Measurements from ENCODE around the gene TMEM235.
"Not testable (repeated sequence)": the region's sequence is repeated elsewhere in the genome, so short reads cannot be mapped to it uniquely, and the experiment has no call there.

The TMEM235 gene

DNA sequence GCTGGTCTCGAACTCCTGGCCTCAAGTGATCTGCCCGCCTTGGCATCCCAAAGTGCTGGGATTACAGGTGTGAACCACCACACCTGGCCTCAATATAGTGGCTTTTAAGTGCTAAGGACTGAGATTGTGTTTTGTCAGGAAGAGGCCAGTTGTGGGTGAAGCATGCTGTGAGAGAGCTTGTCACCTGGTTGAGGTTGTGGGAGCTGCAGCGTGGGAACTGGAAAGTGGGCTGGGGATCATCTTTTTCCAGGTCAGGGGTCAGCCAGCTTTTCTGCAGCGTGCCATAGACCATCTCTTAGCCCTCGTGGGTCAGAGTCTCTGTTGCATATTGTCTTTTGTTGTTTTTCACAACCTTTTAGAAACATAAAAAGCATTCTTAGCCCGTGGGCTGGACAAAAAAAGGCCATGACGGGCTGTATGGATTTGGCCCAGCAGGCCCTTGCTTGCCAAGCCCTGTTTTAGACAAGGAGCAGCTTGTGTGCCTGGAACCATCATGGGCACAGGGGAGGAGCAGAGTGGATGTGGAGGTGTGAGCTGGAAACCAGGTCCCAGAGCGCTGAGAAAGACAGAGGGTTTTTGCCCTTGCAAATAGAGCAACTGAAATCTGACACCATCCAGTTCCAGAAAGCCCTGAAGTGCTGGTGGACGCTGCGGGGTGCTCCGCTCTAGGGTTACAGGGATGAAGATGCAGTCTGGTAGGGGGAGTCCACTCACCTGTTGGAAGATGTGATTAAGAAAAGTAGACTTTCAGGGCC lies 11.9 kb upstream of the TMEM235 start:
- no peak for DNase-seq

DNA sequence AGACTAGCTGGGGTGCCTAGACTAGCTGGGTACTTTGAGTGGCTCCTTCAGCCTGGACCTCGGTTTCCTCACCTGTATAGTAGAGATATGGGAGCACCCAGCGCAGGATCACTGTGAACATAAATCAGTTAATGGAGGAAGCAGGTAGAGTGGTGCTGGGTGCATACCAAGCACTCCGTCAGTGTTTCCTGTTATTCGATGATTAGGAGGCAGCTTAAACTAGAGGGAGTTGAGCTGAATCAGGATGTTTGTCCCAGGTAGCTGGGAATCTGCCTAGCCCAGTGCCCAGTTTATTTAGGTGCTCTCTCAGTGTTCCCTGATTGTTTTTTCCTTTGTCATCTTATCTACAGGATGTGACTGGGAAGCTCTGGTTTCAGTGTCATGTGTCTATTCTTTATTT lies 8.4 kb upstream of the TMEM235 start:
- no peak for DNase-seq

DNA sequence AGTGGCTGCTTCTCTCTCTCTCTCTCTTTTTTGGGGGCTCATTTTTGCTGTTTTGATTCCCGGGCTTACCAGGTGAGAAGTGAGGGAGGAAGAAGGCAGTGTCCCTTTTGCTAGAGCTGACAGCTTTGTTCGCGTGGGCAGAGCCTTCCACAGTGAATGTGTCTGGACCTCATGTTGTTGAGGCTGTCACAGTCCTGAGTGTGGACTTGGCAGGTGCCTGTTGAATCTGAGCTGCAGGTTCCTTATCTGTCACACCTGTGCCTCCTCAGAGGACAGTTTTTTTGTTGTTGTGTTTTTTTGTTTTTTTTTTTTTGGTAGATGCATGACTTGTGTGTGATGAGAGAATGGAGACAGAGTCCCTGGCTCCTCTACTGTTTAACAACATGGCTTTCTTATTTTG lies 7.7 kb upstream of the TMEM235 start:
- DNase-seq = no peak

DNA sequence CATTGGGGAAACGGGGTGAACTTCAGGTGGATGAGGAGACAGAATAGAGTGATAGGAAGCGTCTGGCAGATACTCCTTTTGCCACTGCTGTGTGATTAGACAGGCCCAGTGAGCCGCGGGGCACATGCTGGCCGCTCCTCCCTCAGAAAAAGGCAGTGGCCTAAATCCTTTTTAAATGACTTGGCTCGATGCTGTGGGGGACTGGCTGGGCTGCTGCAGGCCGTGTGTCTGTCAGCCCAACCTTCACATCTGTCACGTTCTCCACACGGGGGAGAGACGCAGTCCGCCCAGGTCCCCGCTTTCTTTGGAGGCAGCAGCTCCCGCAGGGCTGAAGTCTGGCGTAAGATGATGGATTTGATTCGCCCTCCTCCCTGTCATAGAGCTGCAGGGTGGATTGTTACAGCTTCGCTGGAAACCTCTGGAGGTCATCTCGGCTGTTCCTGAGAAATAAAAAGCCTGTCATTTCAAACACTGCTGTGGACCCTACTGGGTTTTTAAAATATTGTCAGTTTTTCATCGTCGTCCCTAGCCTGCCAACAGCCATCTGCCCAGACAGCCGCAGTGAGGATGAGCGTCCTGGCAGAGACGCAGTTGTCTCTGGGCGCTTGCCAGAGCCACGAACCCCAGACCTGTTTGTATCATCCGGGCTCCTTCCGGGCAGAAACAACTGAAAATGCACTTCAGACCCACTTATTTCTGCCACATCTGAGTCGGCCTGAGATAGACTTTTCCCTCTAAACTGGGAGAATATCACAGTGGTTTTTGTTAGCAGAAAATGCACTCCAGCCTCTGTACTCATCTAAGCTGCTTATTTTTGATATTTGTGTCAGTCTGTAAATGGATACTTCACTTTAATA lies 7.0 kb upstream of the TMEM235 start:
- no peak for DNase-seq

DNA sequence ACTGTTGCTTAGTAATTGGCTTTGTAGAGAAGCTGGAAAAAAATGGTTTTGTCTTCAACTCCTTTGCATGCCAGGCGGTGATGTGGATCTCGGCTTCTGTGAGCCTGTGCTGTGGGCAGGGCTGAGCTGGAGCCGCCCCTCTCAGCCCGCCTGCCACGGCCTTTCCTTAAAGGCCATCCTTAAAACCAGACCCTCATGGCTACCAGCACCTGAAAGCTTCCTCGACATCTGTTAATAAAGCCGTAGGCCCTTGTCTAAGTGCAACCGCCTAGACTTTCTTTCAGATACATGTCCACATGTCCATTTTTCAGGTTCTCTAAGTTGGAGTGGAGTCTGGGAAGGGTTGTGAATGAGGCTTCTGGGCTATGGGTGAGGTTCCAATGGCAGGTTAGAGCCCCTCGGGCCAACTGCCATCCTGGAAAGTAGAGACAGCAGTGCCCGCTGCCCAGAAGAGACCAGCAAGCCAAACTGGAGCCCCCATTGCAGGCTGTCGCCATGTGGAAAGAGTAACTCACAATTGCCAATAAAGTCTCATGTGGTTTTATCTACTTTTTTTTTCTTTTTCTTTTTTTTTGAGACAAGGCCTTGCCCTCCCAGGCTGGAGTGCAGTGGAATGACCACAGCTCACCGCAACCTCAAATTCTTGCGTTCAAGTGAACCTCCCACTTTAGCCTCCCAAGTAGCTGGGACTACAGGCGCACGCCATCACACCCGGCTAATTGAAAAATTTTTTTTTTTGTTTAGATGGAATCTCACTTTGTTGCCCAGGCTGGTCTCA lies 6.2 kb upstream of the TMEM235 start:
- DNase-seq = no peak

DNA sequence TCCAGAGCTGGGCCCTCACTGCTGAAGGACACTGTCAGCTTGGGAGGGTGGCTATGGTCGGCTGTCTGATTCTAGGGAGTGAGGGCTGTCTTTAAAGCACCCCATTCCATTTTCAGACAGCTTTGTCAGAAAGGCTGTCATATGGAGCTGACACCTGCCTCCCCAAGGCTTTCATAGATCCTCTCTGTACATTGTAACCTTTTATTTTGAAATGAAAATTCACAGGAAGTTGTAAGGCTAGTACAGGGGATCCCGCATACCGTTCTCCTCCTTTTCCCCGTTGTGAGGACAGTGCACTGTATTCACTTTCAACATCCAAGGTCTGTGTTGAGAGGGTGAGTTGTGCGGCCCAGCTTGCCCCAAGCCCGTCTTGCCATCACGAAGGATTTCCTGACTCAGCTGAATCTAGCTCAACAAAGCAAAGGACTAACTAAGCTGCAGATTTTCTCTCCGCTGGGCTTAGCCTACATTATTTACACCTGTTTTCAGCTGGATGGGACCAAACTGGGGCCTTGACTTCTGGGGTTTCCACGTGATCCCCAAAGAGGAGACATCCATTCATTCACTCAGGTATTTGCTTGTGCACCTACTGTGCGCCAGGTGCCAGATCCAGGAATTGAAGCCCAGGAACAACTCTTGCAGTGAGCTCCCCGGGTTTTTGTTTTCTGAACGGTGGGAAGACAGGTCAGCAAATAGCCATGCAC lies 5.2 kb upstream of the TMEM235 start:
- DNase-seq = no peak

DNA sequence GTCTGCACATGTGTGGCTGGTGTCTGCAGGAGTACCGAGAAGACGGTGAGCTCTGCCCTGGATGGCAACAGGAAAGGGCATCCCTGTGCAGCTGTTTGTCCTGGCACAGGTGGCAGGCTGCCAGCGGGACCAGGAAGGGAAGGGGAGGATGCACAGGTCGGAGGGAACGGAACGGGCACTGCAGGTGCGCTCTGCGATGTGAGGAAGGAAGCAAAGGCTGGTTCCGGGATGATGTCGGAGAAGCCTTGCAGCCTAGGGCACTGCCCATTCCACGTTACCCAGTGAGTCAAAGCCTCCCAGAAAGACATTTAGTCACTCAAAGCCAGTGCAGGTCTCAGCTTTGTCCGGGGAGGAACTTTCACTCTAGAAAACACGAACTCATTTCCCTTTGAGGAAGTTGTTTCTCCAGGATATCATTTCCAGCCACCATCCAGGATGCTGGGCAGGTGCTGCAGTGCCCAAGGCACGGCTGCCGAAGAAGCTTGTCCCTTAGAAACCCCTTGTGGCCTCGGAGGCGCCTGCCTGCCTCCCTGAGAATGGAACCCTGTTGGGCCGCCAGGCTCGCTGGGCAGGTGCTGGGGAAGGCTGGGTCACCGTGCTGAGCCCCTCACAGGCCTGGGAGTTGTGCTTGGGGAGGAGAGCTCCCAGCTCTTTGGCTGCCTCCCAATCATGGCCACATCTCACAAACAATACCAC lies 4.5 kb upstream of the TMEM235 start:
- DNase-seq = no peak

DNA sequence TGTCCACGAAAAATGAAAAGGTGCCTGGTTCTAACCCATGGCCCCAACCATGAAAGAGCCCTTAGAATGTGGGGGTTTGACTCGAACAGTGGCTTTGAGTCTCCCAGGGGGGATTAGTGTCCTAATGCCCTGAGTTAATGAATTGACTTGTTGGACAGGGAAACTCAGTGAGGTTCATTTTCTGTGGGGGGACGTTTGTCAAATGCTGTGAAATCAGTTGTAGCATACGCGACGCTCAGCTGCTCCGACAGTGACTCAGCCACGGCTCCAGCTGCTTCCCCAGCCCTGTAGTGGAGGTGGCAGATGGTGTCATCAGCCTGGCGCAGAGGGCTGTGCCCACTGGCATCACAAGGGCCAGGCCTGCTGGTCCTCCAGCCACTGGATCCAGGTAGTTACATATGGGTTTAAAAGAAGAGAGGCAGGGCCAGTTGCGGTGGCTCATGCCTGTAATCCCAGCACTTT lies 3.9 kb upstream of the TMEM235 start:
- no peak for DNase-seq

DNA sequence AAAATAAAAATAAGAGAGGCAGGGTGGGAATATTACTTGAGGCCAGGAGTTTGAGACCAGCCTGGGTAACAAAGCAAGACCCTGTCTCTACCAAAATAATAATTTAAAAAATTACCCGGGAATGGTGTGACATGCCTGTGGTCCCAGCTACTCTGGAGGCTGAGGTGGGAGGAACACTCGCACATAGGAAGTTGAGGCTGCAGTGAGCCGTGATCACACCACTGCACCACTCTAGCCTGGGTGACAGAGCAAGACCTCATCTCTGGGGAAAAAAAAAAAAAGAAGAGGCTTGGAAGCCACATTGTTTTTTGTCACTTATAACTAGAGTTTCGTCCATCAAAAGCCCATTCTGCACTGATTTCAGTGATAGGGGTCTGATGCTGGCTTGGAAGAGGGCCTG lies 3.3 kb upstream of the TMEM235 start:
- DNase-seq = no peak

DNA sequence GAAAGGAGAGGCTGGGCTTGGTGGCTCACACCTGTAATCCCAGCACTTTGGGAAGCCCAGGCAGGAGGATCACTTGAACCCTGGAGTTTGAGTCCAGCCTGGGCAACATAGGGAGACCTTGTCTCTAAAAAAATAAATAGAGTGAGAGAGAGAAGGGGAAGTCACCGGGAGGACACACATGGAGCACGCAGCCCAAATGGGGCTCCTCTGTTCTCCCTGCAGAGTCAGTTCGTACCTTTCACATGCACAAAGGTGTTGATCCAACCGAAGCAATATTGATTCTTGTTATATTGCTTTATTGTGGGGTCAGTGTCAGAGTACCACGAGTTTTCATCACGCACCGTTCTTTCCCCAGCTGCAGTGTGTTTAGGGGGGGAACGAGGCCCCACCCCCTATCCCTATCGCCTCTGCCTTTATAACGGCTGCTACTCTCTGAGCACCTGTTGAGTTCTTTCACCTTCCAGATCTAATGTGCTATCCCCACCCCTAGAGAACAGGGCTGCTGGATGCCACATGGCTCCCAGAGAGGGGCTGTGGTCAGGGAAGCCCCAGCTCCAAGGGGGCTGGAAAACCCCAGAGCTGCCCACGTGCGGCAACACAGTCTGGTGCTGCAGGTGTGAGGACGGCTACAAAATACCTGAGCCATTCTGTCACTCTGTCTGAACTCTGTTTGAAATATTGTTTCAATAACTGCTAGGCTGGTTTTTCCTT lies 1.0 kb upstream of the TMEM235 start:
- DNase-seq = no peak

DNA sequence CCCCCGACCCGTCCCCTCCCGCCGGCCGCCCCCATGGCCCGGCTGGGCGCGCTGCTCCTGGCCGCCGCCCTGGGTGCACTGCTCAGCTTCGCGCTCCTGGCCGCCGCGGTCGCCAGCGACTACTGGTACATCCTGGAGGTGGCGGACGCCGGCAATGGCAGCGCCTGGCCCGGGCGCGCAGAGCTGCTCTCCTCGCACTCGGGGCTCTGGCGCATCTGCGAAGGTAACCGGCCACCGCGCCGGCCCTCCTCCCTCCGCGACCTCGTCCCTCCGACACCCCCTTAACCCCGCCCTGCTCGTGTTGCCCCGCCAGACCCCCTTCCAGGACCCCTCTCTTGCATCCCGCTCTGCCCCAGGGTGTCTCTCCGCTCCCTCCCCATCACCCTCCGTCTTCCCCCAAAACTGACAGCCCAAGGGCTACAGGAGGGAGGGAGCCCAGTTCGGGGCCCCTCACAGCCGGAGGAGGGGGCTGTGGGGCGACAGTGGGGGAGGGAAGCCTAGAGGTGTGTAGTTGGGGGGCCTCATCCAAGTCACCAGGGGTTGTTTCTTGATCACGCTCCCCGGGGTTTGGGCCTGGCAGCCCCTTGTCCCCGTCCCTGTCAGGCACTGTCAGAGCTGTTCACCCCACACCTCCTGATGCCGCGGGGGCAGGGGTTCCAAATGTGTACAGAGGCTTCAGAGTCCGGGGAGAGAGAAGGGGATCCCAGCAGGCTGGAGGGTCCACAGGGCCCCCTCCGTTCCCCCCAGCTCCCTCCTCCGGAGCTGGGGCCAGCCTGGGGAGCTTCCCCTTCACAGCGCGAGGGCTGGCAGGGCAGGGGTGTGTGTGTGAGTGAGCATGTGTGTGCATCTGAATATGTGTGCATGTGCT lies 794 bp downstream of the TMEM235 start:
- no peak for DNase-seq

DNA sequence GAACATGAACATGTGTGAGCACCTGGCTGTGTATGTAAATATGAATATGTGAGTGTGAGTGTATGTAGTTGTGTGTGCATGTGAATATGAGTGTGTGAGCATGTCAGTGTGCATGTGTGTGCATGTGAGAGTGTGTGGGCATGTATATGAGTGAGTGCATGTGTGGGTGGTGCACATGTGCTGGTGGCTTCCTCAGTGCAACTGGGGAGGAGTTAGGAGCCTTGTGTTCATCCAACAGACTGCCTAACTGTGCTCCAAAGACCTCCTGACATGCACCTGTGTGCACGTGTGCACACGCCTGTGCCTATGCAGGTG lies 1.4 kb downstream of the TMEM235 start:
- DNase-seq = no peak

DNA sequence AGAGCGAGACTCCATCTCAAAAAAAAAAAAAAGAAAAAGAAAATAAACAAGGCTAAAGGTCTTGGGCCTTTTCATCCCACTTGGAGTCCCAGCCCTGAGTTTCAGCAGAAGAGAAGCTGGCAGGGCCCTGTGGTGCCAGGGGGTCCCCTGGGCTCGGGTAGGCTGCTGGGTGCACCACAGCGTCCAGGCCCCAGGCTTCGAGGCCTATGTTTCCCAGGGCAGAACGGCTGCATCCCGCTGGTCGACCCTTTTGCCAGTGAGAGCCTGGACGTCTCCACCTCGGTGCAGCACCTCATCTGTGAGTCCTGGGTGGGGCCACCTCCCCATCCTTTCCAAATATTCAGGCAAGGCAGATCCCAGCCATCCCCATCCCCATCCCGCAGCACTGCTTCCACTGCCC lies 2.2 kb downstream of the TMEM235 start:
- no peak for DNase-seq

DNA sequence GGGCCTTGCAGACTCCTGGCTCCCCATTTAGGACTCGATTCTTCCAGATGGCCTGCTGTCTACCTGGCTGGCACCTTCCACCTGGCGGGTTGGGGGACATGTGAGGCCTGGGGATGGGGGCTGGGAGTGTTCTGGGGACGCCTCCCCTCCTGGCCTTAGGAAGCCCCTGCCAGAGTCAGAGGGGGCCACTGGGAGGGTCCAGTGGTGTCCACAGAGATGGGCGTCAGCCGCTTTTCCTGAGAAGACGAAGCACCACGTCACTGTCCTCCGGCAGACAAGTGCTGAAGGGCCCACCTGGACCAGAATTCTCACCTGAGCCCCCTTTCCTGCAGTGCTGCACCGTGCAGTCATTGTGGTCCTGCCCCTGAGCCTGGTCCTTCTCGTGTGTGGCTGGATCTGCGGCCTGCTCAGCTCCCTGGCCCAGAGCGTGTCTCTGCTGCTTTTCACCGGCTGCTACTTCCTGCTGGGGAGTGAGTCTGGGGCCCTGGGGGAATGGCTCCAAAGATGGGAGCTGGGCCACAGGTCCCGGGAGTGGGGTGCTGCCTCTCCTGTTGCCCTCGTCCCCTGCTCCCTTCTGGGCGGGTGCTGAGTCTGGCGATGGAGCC lies 2.9 kb downstream of the TMEM235 start:
- DNase-seq = no peak

DNA sequence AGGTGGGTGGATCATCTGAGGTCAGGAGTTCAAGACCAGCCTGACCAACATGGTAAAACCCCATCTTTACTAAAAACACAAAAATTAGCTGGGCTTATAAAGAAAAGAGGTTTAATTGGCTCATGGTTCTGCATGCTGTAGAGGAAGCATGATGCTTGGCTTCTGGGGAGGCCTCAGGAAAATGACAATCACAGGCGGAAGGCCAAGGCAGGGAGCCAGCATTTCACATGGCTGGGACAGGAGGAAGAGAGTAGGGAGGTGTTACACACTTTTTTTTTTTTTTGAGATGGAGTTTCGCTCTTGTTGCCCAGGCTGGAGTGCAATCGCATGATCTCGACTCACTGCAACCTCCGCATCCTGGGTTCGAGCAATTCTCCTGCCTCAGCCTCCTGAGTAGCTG lies 3.6 kb downstream of the TMEM235 start:
- not testable (repeated sequence) for DNase-seq

DNA sequence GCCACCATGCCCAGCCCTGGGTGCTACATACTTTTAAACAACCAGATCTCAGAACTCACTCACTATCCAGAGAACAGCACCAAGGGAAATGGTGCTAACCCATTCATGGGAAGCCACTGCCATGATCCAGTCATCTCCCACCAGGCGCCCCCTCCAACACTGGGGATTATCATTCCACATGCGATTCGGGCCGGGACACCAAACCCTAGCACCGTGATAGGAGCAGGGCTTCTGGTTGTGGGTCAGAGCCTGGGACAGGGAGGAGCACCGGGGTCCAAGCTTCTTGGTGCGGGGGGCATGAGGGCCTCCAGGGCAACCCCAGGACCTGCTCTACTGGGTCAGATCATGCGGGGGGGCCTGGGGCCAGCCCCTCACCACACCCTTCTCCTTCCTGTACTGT lies 4.5 kb downstream of the TMEM235 start:
- DNase-seq = no peak

DNA sequence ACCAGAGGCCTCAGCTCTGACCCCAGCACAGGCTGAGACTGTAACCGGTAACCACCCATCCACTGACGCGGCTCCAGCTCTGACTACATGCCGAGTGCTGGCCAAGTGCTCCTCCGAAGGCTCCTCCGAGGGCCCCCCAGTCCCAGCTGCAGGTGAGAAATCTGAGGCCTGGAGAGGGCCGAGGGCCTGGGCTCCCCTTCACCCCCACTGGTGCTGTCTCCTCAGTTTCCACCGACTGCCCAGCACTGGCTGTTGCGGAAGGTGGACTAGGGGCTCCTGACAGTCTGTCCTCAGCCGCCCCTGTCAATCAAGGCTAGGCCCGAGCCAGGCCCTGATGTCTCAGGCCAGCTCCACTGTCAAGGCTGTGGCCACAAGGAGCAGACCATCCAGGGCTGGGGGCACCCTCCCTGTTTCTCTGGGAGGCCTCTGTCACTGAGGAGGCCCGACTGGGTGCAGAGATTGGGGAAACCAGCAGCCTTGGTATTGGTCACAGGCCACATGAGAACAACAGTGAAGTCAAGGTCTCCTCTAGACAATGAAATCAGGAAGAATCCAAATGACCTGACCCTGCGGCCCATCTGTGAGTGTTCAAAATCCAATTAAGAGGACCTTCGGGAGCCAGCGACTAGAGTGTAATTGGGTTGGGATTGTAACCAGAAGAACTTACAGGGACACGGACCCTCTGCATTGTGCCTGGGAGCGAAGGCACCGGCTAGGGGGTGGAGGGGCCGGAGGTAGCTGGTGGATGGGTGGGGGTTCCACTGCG lies 5.1 kb downstream of the TMEM235 start:
- DNase-seq = no peak

DNA sequence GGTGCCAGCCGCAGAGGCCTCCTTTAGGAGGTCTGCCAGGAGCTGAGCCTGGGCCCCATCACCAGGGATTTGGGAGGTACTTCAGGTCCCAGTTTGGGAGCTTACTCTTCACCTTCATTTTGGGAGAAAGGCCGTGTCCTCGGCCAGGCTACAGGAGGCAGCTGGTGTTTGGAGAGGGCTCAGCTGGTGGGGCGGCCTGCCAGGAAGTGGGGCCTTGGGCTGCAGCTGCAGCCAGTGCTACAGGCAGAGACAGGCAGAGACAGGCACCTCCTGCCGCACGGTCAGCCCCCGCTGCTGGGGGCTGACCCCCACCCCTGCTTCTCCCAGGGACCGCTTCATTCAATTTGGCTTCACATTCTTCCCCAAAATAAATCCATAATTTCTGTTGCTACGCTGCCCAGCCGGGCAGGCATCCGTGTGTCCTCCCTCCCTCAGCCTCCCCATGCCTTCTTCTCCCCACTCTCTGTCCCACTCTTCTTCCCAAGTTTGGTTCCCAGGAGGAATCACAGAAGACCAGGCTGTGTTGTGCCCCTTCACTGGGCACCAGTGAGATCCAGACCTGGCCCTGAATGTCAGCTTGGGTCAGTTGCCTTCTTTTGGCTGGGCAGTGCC lies 6.1 kb downstream of the TMEM235 start:
- no peak for DNase-seq

Data from activated effector memory CD4-positive, alpha-beta T cell treated with anti-CD3 and anti-CD28 coated beads, Interleukin-2, amount 50 U/mL, for 16 hours (primary cell).